GM12878 (cell line): ENCODE results near the gene NNMT. TPM values are rescaled to one million over a fixed set of nuclear protein-coding genes. Genes with fewer than 3 reads are reported as not detected.

Source experiments
- ATAC-seq: fragments of 200-7000 bp; cut with Tn5 transposase; 3 replicates; pipeline ENCODE4 v1.9.1; 2020; ENCODE audit warnings: mild to moderate bottlenecking, moderate library complexity
- BruUV-seq: library from RNA; stranded (reverse); fragments of 400-500 nt; replicated peaks from 2 replicates; lab custom pipeline; 2021; lab: Mats Ljungman, UMichigan
- CTCF ChIA-PET: fragments of 300-600 bp; sonication (Branson Sonifier 250); formaldehyde crosslinking; extraction: SDS; loops from one replicate; lab custom pipeline; 2021; ENCODE audit warnings: inconsistent platforms; lab: Yijun Ruan, JAX
- POLR2A ChIA-PET: fragments of 350-600 bp; formaldehyde crosslinking; extraction: SDS; loops from one replicate; lab custom pipeline; 2021; ENCODE audit warnings: inconsistent platforms; lab: Charles Lee
- RAD21 ChIA-PET: fragments of 300-600 bp; sonication (Branson Sonifier 250); formaldehyde crosslinking; loops from one replicate; lab custom pipeline; 2023; ENCODE audit warnings: antibody characterized with exemption; ENCODE audit not compliant: unreplicated experiment; lab: Charles Lee
- SMC1A ChIA-PET: fragments of 300-600 bp; sonication (Branson Sonifier 250); formaldehyde crosslinking; loops from one replicate; lab custom pipeline; 2023; ENCODE audit not compliant: unreplicated experiment, uncharacterized antibody; lab: Charles Lee
- DNase-seq: peaks from one replicate; pipeline ENCODE4 v3.0.0-alpha.2; 2011; ENCODE audit warnings: low read depth, low spot score
- FAIRE-seq: peaks from 3 replicates; lab custom pipeline; 2011; peaks lifted over from hg19 to GRCh38; lab: Jason Lieb, UNC
- H2AFZ ChIP-seq: 2 replicates; pipeline ENCODE4 v1.6.0; 2011; ENCODE audit warnings: low read depth, low read length, control low read depth; ENCODE audit not compliant: control insufficient read depth
- H3K27ac ChIP-seq: 2 replicates; pipeline ENCODE4 v1.5.1; 2011; ENCODE audit warnings: control low read depth; ENCODE audit not compliant: control insufficient read depth, insufficient read depth
- H3K27me3 ChIP-seq, 2 experiments: replicated peaks in 1 of 2; 2 replicates each; pipeline versions ENCODE4 v1.6.0 to v1.6.1; 2011; ENCODE audit warnings: low read length in 1 of 2; ENCODE audit not compliant: control insufficient read depth in 2 of 2, insufficient read depth in 2 of 2
- H3K36me3 ChIP-seq, 2 experiments: 2 replicates each; pipeline ENCODE4 v1.5.1; 2011; ENCODE audit warnings: low read length in 1 of 2; ENCODE audit not compliant: control insufficient read depth in 2 of 2, insufficient read depth in 2 of 2
- H3K4me1 ChIP-seq: 2 replicates; pipeline ENCODE4 v1.6.1; 2011; ENCODE audit warnings: mild to moderate bottlenecking, low read length, moderate library complexity, mixed read lengths; ENCODE audit not compliant: control insufficient read depth, insufficient read depth
- H3K4me2 ChIP-seq: 2 replicates; pipeline ENCODE4 v1.6.0; 2011; ENCODE audit warnings: control low read depth; ENCODE audit not compliant: control insufficient read depth, insufficient read depth
- H3K4me3 ChIP-seq: fragments of 200-600 bp; sonication (generic); 2 replicates; pipeline ENCODE4 v1.5.1; 2016
- H3K79me2 ChIP-seq: 2 replicates; pipeline ENCODE4 v1.6.0; 2011; ENCODE audit warnings: low read length; ENCODE audit not compliant: control insufficient read depth, insufficient read depth
- H3K9ac ChIP-seq: 2 replicates; pipeline ENCODE4 v1.8.0; 2011; ENCODE audit warnings: low read length, control low read depth, mixed read lengths; ENCODE audit not compliant: control insufficient read depth, insufficient read depth
- H3K9me3 ChIP-seq: replicated peaks from 3 replicates; pipeline ENCODE4 v1.5.1; 2011; ENCODE audit warnings: mild to moderate bottlenecking, low read length; ENCODE audit not compliant: control insufficient read depth, insufficient read depth
- H4K20me1 ChIP-seq: 2 replicates; pipeline ENCODE4 v1.6.0; 2011; ENCODE audit not compliant: control insufficient read depth, insufficient read depth
- ASH2L ChIP-seq: fragments of 300-600, 200-600 bp; sonication (generic); IDR thresholded peaks from 2 replicates; pipeline ENCODE4 v1.6.1; 2017; ENCODE audit warnings: low read depth, mild to moderate bottlenecking, borderline replicate concordance
- CEBPB ChIP-seq, 2 experiments: fragments of 150-350 bp in 1 of 2; IDR thresholded peaks; 2 replicates each; pipeline ENCODE4 v1.6.1; 2012 to 2014; ENCODE audit warnings: low read depth in 2 of 2, low read length in 2 of 2, borderline replicate concordance in 1 of 2, inconsistent platforms in 1 of 2
- CEBPZ ChIP-seq: fragments of 150-350 bp; IDR thresholded peaks from 2 replicates; pipeline ENCODE4 v1.6.1; 2016; ENCODE audit warnings: low read depth, low read length
- CREB1 ChIP-seq: IDR thresholded peaks from 2 replicates; pipeline ENCODE4 v1.6.1; 2012; ENCODE audit warnings: low read depth, mild to moderate bottlenecking, inconsistent platforms
- CTCF ChIP-seq, 3 experiments: IDR thresholded peaks in 2 of 3; conservative IDR thresholded peaks in 1 of 3; 2 replicates each; pipeline ENCODE4 v1.5.1; 2011; ENCODE audit warnings: low read depth in 3 of 3, low read length in 3 of 3, mild to moderate bottlenecking in 3 of 3, control low read depth in 2 of 3, moderate library complexity in 2 of 3, inconsistent platforms in 1 of 3, mixed read lengths in 1 of 3; ENCODE audit not compliant: control insufficient read depth in 2 of 3, insufficient read depth in 1 of 3; ENCODE audit errors: extremely low read depth in 1 of 3
- HCFC1 ChIP-seq: fragments of 150-350 bp; IDR thresholded peaks from 2 replicates; pipeline ENCODE4 v1.6.1; 2014; ENCODE audit warnings: low read length
- HDGF ChIP-seq: fragments of 450-650 bp; IDR thresholded peaks from 2 replicates; pipeline ENCODE4 v1.6.1; 2016; ENCODE audit warnings: antibody characterized with exemption
- IKZF2 ChIP-seq, 2 experiments: fragments of 450-650 bp; IDR thresholded peaks; 2 replicates each; pipeline ENCODE4 v1.6.1; 2017; ENCODE audit warnings: mild to moderate bottlenecking in 2 of 2, moderate library complexity in 2 of 2
- JUNB ChIP-seq: IDR thresholded peaks from 2 replicates; pipeline ENCODE4 v1.6.1; 2016; ENCODE audit warnings: antibody characterized with exemption, mild to moderate bottlenecking
- POLR2A ChIP-seq: IDR thresholded peaks from 2 replicates; pipeline ENCODE4 v1.6.1; 2011; ENCODE audit warnings: low read depth, mild to moderate bottlenecking, low read length
- RB1 ChIP-seq: fragments of 450-650 bp; formaldehyde crosslinking; IDR thresholded peaks from 2 replicates; pipeline ENCODE4 v1.6.1; 2017; ENCODE audit warnings: mild to moderate bottlenecking, borderline replicate concordance
- SRF ChIP-seq, 2 experiments: IDR thresholded peaks; 2 replicates each; pipeline ENCODE4 v1.6.1; 2011; ENCODE audit warnings: low read depth in 2 of 2, low read length in 2 of 2, mild to moderate bottlenecking in 1 of 2, moderate library complexity in 1 of 2
- WGBS: methylation state at CpG from one replicate; pipeline ENCODE4 v1.1.6; 2016; ENCODE audit warnings: low lambda C conversion rate; ENCODE audit not compliant: insufficient replicate concordance, insufficient coverage; ENCODE audit errors: missing lambda C conversion rate; 5-methylcytosine and 5-hydroxymethylcytosine counted together
- in situ Hi-C: fragments of 300-500 bp; cut with MboI; formaldehyde crosslinking; loops from 9 replicates; pipeline ENCODE4 v1.14.3; 2018; ENCODE audit warnings: mixed read lengths
- intact Hi-C: fragments of 100-400 bp; cut with micrococcal nuclease; formaldehyde crosslinking; loops from one replicate; pipeline ENCODE4 v1.14.2; 2022; ENCODE audit not compliant: unreplicated experiment
- polyA plus RNA-seq, 11 experiments: library from polyadenylated mRNA; depleted of rRNA in 4 of 11; unstranded in 6 of 11; stranded (reverse) in 5 of 11; fragments of >200 nt; fragmentation: Nextera tagmentation in 4 of 11; fragmentation: Illumina TruSeq in 1 of 11; extraction: Ambion mirVana in 4 of 11; extraction: Trizol in 1 of 11; gene quantifications; 1 replicate in 1 of 11; 2 replicates in 10 of 11; pipeline versions ENCODE4 v1.2.1 to v1.2.3, GENCODE V29; 2011 to 2016; ENCODE audit warnings: inconsistent platforms in 2 of 11, missing spikeins in 2 of 11, low read depth in 1 of 11
- total RNA-seq, 4 experiments: library from RNA; depleted of rRNA in 3 of 4; stranded (reverse); fragments of >200 nt in 3 of 4; fragmentation: Illumina TruSeq in 1 of 4; extraction: Trizol in 1 of 4; gene quantifications; 2 replicates each; pipeline versions ENCODE4 v1.2.1 to v1.2.3, GENCODE V29; 2013 to 2021
- TF ChIP-seq, protein P1 (sequence below): IDR thresholded peaks from 2 replicates; pipeline ENCODE4 v1.6.1; 2012; ENCODE audit warnings: low read depth, low read length, improper control_type of control experiment

Gene NNMT
- total and polyA plus RNA-seq, 10 of the 15 experiments (the other 5 are each of a cell fraction or from before 2014, with no cell fraction given): 0.46 TPM; not detected in 9

DNA sequence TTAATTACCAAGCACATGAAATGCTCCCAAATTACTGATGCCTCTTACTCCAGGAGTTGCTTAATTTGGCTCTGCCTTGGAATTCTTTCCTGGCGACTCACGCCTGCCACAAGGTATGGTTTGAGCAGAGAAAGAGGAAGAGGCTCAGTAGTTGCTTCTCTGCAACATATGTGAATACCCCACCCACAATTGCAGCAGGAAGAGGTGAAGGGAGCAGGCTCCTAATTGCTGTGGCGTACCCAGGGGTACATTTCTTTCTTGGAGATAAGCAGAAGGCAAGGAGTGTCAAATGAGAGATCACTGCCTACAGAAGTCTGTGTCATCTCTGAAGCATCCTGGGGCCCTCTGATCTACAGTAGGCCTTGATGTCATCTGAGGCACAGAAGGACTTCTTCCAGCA lies 10.6 kb upstream of the NNMT start:
- CTCF ChIA-PET: no interaction called here
- BruUV-seq: no TSS peak
- no peaks in the 10 kb centered on the region for H3K4me1 ChIP-seq
- FAIRE-seq: no peak
- intact Hi-C loops: no loop called here
- RAD21 ChIA-PET: no interaction called here
- TF ChIP-seq CTCF (IDR thresholded peaks at IDR 0.05 in 2 of 3, conservative IDR thresholded peaks at IDR 0.05 in 1 of 3; ENCODE audit: control insufficient read depth in 2 of 3, extremely low read depth in 1 of 3, insufficient read depth in 1 of 3, low read depth in 3 of 3, low read length in 3 of 3): no peak
- TF ChIP-seq, all 136 proteins: peak for 0
- Histone ChIP-seq H3K27ac (no peak overlapping the region), H3K27me3 (peaks cover 0 to 6% of the 10 kb centered on the region in 2 experiments; a peak in 3 of 4 replicates), H3K9ac (no peak overlapping the region), H3K4me2 (no peak overlapping the region), H3K9me3 (no peaks in the 10 kb centered on the region), H4K20me1 (no peaks in the 10 kb centered on the region), H3K36me3 (no peaks in the 10 kb centered on the region), H3K4me3 (no peak overlapping the region), H2AFZ (no peak overlapping the region), H3K79me2 (no peaks in the 10 kb centered on the region)
- POLR2A ChIA-PET: no interaction called here
- ATAC-seq (no peak), DNase-seq (no peak)
- WGBS: 48% methylated on average over 3 of the region's 3 CpGs
- SMC1A ChIA-PET: no interaction called here
- in situ Hi-C loops: no loop called here

DNA sequence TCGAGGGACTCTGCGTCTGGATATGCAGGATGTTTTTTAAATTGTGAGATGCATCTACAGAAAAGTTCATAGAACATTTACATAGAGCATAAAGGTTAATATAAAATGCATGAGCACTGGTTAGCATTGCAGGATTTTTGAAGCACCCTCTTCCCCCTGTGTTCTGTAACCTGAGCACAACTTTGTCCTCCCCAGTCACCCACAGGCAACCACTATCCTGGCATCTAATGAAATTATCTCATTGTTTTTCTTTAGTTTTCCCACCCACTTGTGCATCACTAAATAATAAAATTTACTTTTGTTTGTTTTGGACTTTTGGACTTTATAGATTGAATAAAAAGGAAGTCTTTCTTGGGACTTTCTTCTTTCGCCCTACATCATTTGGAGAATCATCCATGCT lies 10.0 kb upstream of the NNMT start:
- H3K4me3 ChIP-seq: no peak overlapping the region
- no peak overlapping the region for H2AFZ ChIP-seq
- H3K27me3 ChIP-seq: peaks cover 0 to 2% of the 10 kb centered on the region in 2 experiments; a peak in 3 of 4 replicates
- FAIRE-seq: no peak
- H3K79me2 ChIP-seq: no peaks in the 10 kb centered on the region
- H3K4me2 ChIP-seq: no peak overlapping the region
- POLR2A ChIA-PET: no interaction called here
- no TSS peak for BruUV-seq
- H4K20me1 ChIP-seq: no peaks in the 10 kb centered on the region
- no peaks in the 10 kb centered on the region for H3K36me3 ChIP-seq
- WGBS: 38% methylated on average over 3 of the region's 3 CpGs
- H3K27ac ChIP-seq: no peak overlapping the region
- DNase-seq: no peak
- in situ Hi-C loops: no loop called here
- intact Hi-C loops: no loop called here
- H3K9me3 ChIP-seq: no peaks in the 10 kb centered on the region
- H3K9ac ChIP-seq: no peak overlapping the region
- CTCF ChIA-PET: no interaction called here
- ATAC-seq: no peak
- RAD21 ChIA-PET: no interaction called here
- no peaks in the 10 kb centered on the region for H3K4me1 ChIP-seq
- SMC1A ChIA-PET: no interaction called here
- no peak for TF ChIP-seq HCFC1
- no peak for TF ChIP-seq CEBPB (IDR thresholded peaks at IDR 0.05; ENCODE audit: borderline replicate concordance in 1 of 2, low read depth in 2 of 2, low read length in 2 of 2)
- no peak for TF ChIP-seq CREB1
- no peak for TF ChIP-seq HDGF
- TF ChIP-seq, protein P1, sequence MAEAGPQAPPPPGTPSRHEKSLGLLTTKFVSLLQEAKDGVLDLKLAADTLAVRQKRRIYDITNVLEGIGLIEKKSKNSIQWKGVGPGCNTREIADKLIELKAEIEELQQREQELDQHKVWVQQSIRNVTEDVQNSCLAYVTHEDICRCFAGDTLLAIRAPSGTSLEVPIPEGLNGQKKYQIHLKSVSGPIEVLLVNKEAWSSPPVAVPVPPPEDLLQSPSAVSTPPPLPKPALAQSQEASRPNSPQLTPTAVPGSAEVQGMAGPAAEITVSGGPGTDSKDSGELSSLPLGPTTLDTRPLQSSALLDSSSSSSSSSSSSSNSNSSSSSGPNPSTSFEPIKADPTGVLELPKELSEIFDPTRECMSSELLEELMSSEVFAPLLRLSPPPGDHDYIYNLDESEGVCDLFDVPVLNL: no peak
- no peak for TF ChIP-seq JUNB
- no peak for TF ChIP-seq ASH2L
- no peak for TF ChIP-seq RB1
- no peak for TF ChIP-seq SRF (IDR thresholded peaks at IDR 0.05; ENCODE audit: low read depth in 2 of 2, low read length in 2 of 2)
- no peak for TF ChIP-seq POLR2A
- no peak for TF ChIP-seq IKZF2 (IDR thresholded peaks at IDR 0.05)
- TF ChIP-seq CEBPZ: no peak
